ENCODE data around the gene TGFBR3L. TPM values are rescaled to one million over a fixed set of nuclear protein-coding genes. Genes with fewer than 3 reads are reported as not detected.
A peak's percentile ranks its signal among the peaks of the same experiment; 100 is the strongest.

TGFBR3L gene
- polyA plus RNA-seq, 1 donor (not counting 4 experiments of a cell fraction or from before 2014, with no cell fraction given) = 0.28 TPM

DNA sequence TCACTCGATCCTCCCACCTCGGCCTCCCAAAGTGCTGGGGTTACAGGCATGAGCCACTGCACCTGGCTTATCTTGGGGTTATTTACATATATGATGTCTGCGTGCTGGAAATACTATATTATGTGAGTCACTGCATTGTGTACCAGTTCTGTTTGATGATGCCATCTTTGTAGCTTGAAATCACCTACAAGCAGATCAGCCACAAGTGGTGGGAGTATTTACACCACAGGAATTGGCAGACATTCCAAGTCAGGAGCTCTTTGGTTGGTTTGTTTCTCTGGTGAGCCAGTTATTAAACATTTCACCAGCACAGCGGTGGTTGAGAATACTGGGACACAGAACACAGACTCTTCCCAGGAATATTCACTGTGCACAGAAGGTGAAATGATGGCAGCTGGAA lies 33.3 kb downstream of the TGFBR3L start:
- TF ChIP-seq, protein P1, sequence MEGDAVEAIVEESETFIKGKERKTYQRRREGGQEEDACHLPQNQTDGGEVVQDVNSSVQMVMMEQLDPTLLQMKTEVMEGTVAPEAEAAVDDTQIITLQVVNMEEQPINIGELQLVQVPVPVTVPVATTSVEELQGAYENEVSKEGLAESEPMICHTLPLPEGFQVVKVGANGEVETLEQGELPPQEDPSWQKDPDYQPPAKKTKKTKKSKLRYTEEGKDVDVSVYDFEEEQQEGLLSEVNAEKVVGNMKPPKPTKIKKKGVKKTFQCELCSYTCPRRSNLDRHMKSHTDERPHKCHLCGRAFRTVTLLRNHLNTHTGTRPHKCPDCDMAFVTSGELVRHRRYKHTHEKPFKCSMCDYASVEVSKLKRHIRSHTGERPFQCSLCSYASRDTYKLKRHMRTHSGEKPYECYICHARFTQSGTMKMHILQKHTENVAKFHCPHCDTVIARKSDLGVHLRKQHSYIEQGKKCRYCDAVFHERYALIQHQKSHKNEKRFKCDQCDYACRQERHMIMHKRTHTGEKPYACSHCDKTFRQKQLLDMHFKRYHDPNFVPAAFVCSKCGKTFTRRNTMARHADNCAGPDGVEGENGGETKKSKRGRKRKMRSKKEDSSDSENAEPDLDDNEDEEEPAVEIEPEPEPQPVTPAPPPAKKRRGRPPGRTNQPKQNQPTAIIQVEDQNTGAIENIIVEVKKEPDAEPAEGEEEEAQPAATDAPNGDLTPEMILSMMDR (optimal IDR thresholded peaks at IDR 0.05 in 1 of 3, IDR thresholded peaks at IDR 0.05 in 1 of 3, conservative IDR thresholded peaks at IDR 0.05 in 1 of 3; ENCODE audit: extremely low read depth in 1 of 3, insufficient read depth in 2 of 3, low read length in 3 of 3) = no peak
- TF ChIP-seq EZH2 (IDR thresholded peaks at IDR 0.05; ENCODE audit: low read length) = no peak
- H3K4me2 ChIP-seq (ENCODE audit: control insufficient read depth, extremely low read depth, insufficient read depth, low read depth, low read length) = no peak overlapping the region
- no peaks in the 10 kb centered on the region for H3K9me3 ChIP-seq (ENCODE audit: control insufficient read depth, low read depth, low read length)
- no peak overlapping the region for H3K4me3 ChIP-seq (ENCODE audit: control insufficient read depth in 2 of 3, extremely low read depth in 1 of 3, insufficient read depth in 2 of 3, low read depth in 1 of 3, low read length in 3 of 3)
- H2AFZ ChIP-seq (ENCODE audit: control insufficient read depth, low read length) = no peak overlapping the region
- H3K4me1 ChIP-seq (ENCODE audit: control insufficient read depth, extremely low read depth, insufficient read depth, low read length) = peaks cover 15% of the 10 kb centered on the region
- no peaks in the 10 kb centered on the region for H3K9me1 ChIP-seq (ENCODE audit: control insufficient read depth, extremely low read depth, insufficient read depth, low read length)
- H3K9ac ChIP-seq (ENCODE audit: control insufficient read depth, extremely low read depth, insufficient read depth, low read length) = no peak overlapping the region
- H3K79me2 ChIP-seq (ENCODE audit: control insufficient read depth, insufficient read depth, low read length) = peaks cover 4% of the 10 kb centered on the region
- peak; percentile 13 for FAIRE-seq
- dilution Hi-C loops (cut with MboI; ENCODE audit: extremely low pct_ligation_motif_present, low sequenced_read_pairs) = no loop called here
- no peak for DNase-seq (ENCODE audit: low read depth, low spot score)
- no peaks in the 10 kb centered on the region for H3K36me3 ChIP-seq (ENCODE audit: control insufficient read depth in 2 of 2, extremely low read depth in 1 of 2, insufficient read depth in 2 of 2, low read length in 2 of 2)
- no peak overlapping the region for H3K27ac ChIP-seq (ENCODE audit: control insufficient read depth, insufficient read depth, low read length)
- no peaks in the 10 kb centered on the region for H4K20me1 ChIP-seq (ENCODE audit: control insufficient read depth, extremely low read depth, insufficient read depth, low read length)
- no peaks in the 10 kb centered on the region for H3K27me3 ChIP-seq (ENCODE audit: control insufficient read depth, extremely low read depth, insufficient read depth, low read length)

DNA sequence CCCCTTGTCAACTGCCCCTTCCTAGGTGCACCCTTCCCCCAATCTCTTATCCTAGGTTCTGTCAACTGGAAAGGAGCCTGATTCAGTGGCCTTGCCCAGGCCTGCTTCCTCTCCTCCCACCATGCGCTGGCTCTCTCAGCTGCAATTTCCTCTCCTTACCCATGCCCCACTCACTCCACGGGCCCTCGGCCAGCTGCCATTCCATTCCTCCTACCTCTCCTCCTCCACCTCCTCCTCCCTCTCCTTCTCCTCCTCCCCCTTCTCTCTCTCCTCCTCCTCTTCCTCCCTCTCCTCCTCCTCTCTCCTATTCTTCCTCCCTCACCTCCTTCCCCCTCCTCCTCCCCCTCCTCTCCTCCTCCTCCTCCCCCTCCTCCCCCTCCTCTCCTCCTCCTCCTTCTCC lies 38.4 kb downstream of the TGFBR3L start:
- Histone ChIP-seq H3K4me2 (ENCODE audit: control insufficient read depth, extremely low read depth, insufficient read depth, low read depth, low read length) (peak overlapping the region; percentile 66), H3K9me3 (ENCODE audit: control insufficient read depth, low read depth, low read length) (no peaks in the 10 kb centered on the region), H3K9ac (ENCODE audit: control insufficient read depth, extremely low read depth, insufficient read depth, low read length) (no peak overlapping the region), H3K36me3 (ENCODE audit: control insufficient read depth in 2 of 2, extremely low read depth in 1 of 2, insufficient read depth in 2 of 2, low read length in 2 of 2) (peaks cover 0 to 8% of the 10 kb centered on the region in 2 experiments), H3K9me1 (ENCODE audit: control insufficient read depth, extremely low read depth, insufficient read depth, low read length) (no peaks in the 10 kb centered on the region), H3K79me2 (ENCODE audit: control insufficient read depth, insufficient read depth, low read length) (no peaks in the 10 kb centered on the region), H3K4me1 (ENCODE audit: control insufficient read depth, extremely low read depth, insufficient read depth, low read length) (peaks cover 10% of the 10 kb centered on the region), H3K4me3 (ENCODE audit: control insufficient read depth in 2 of 3, extremely low read depth in 1 of 3, insufficient read depth in 2 of 3, low read depth in 1 of 3, low read length in 3 of 3) (peak overlapping the region in 1 of 3 experiments; percentile 10), H3K27me3 (ENCODE audit: control insufficient read depth, extremely low read depth, insufficient read depth, low read length) (no peaks in the 10 kb centered on the region), H3K27ac (ENCODE audit: control insufficient read depth, insufficient read depth, low read length) (peak overlapping the region; percentile 20), H4K20me1 (ENCODE audit: control insufficient read depth, extremely low read depth, insufficient read depth, low read length) (no peaks in the 10 kb centered on the region), H2AFZ (ENCODE audit: control insufficient read depth, low read length) (no peak overlapping the region)
- no peak for TF ChIP-seq EZH2 (IDR thresholded peaks at IDR 0.05; ENCODE audit: low read length)
- TF ChIP-seq, protein P1 (optimal IDR thresholded peaks at IDR 0.05 in 1 of 3, IDR thresholded peaks at IDR 0.05 in 1 of 3, conservative IDR thresholded peaks at IDR 0.05 in 1 of 3; ENCODE audit: extremely low read depth in 1 of 3, insufficient read depth in 2 of 3, low read length in 3 of 3) = no peak
- dilution Hi-C loops (cut with MboI; ENCODE audit: extremely low pct_ligation_motif_present, low sequenced_read_pairs) = no loop called here
- DNase-seq (ENCODE audit: low read depth, low spot score) (no peak), FAIRE-seq (peak; percentile 96)

Data from keratinocyte (primary cell).